RWPE2 (cell line): Measurements from ENCODE around the gene LRRC45.

Experiments
- ATAC-seq: fragments of 200-7000 bp; cut with Tn5 transposase; 3 replicates; pipeline ENCODE4 v1.9.1; 2021; ENCODE audit warnings: low read depth
- DNase-seq: peaks from one replicate; pipeline ENCODE4 v3.0.0-alpha.2; 2020; ENCODE audit warnings: low spot score
- H3K27ac ChIP-seq: fragments of 450-650 bp; 2 replicates; pipeline ENCODE4 v1.5.1; 2017; ENCODE audit warnings: mild to moderate bottlenecking; ENCODE audit not compliant: poor library complexity, severe bottlenecking
- H3K27me3 ChIP-seq: fragments of 250-450 bp; sonication (Bioruptor Pico); 2 replicates; pipeline ENCODE4 v1.5.1; 2021; ENCODE audit warnings: mild to moderate bottlenecking, moderate library complexity; ENCODE audit not compliant: insufficient read depth, poor library complexity, severe bottlenecking
- H3K36me3 ChIP-seq: fragments of 250-450 bp; sonication (Bioruptor Pico); 2 replicates; pipeline ENCODE4 v1.5.1; 2020; ENCODE audit warnings: low read depth, mild to moderate bottlenecking, moderate library complexity
- H3K4me1 ChIP-seq: fragments of 250-450 bp; sonication (Bioruptor Pico); 2 replicates; pipeline ENCODE4 v1.5.1; 2021; ENCODE audit warnings: mild to moderate bottlenecking, moderate library complexity; ENCODE audit not compliant: insufficient read depth, poor library complexity, severe bottlenecking
- H3K4me3 ChIP-seq: fragments of 250-450 bp; sonication (Bioruptor Pico); 2 replicates; pipeline ENCODE4 v1.5.1; 2021; ENCODE audit warnings: mild to moderate bottlenecking, moderate library complexity; ENCODE audit not compliant: severe bottlenecking
- H3K9me3 ChIP-seq: fragments of 250-450 bp; sonication (Bioruptor Pico); 2 replicates; pipeline ENCODE4 v1.5.1; 2021; ENCODE audit warnings: mild to moderate bottlenecking, moderate library complexity; ENCODE audit not compliant: severe bottlenecking
- CTCF ChIP-seq: fragments of 450-650 bp; IDR thresholded peaks from one replicate; pipeline ENCODE4 v1.5.1; 2017; ENCODE audit warnings: mild to moderate bottlenecking, moderate library complexity; ENCODE audit not compliant: poor library complexity, severe bottlenecking

LRRC45 gene

GRCh38 chr17:82076018-82076784 is 53.1 kb downstream of the LRRC45 start:
- peak; percentile 33 for ATAC-seq
- H3K9me3 ChIP-seq = no peaks in the 10 kb centered on the region
- no peak overlapping the region for H3K27ac ChIP-seq

GRCh38 chr17:82076785-82077591 is 53.9 kb downstream of the LRRC45 start:
- H3K36me3 ChIP-seq = peaks cover 39% of the 10 kb centered on the region

More at GRCh38 chr17:82076018-82076784, 53.1 kb downstream of the LRRC45 start:
- TF ChIP-seq CTCF = no peak
- Histone ChIP-seq H3K4me3 (no peak overlapping the region), H3K36me3 (peaks cover 32% of the 10 kb centered on the region), H3K27me3 (no peaks in the 10 kb centered on the region), H3K4me1 (peaks cover 4% of the 10 kb centered on the region)
- DNase-seq = no peak

GRCh38 chr17:82077617-82078358 is 54.7 kb downstream of the LRRC45 start:
- H3K9me3 ChIP-seq = no peaks in the 10 kb centered on the region
- no peaks in the 10 kb centered on the region for H3K27me3 ChIP-seq
- no peak overlapping the region for H3K27ac ChIP-seq
- no peak for TF ChIP-seq CTCF
- DNase-seq = no peak
- peaks cover 47% of the 10 kb centered on the region for H3K36me3 ChIP-seq
- H3K4me1 ChIP-seq = peaks cover 4% of the 10 kb centered on the region
- ATAC-seq = peak; percentile 0; the same call in 2 of the 3 replicates
- H3K4me3 ChIP-seq = no peak overlapping the region

More at GRCh38 chr17:82076785-82077591, 53.9 kb downstream of the LRRC45 start:
- ATAC-seq (peak; percentile 23), DNase-seq (no peak)
- Histone ChIP-seq H3K27me3 (no peaks in the 10 kb centered on the region), H3K9me3 (no peaks in the 10 kb centered on the region), H3K27ac (no peak overlapping the region), H3K4me3 (no peak overlapping the region), H3K4me1 (peaks cover 4% of the 10 kb centered on the region)
- TF ChIP-seq CTCF = no peak

- H3K4me1 ChIP-seq = peaks cover 4% of the 10 kb centered on the region
- H3K36me3 ChIP-seq = peaks cover 53% of the 10 kb centered on the region
- H3K4me3 ChIP-seq = no peak overlapping the region
- no peaks in the 10 kb centered on the region for H3K9me3 ChIP-seq
- no peaks in the 10 kb centered on the region for H3K27me3 ChIP-seq
- DNase-seq (no peak), ATAC-seq (no peak)
- H3K27ac ChIP-seq = no peak overlapping the region
- TF ChIP-seq CTCF = no peak
Observed at GRCh38 chr17:82078433-82078832, 55.3 kb downstream of the LRRC45 start.
